Right lobe of liver (tissue), 6 donors: ENCODE results near the gene DMWD. TPM values are rescaled to one million over a fixed set of nuclear protein-coding genes. Genes with fewer than 3 reads are reported as not detected.

Experiments used
- ATAC-seq, 4 donors: fragments of 200-7000 bp; cut with Tn5 transposase; one replicate each; pipeline ENCODE4 v1.9.1; 2020; ENCODE audit warnings: mild to moderate bottlenecking in 4 of 4, moderate library complexity in 4 of 4
- DNase-seq, 3 donors: peaks; one replicate each; pipeline ENCODE4 v3.0.0-alpha.2; 2020
- H3K27ac ChIP-seq, 3 donors: fragments of 200-600 bp; one replicate each; pipeline ENCODE4 v1.8.0; 2022
- H3K27me3 ChIP-seq, 2 donors: fragments of 200-600 bp; one replicate each; pipeline ENCODE4 v1.8.0; 2022
- H3K36me3 ChIP-seq, 4 donors: fragments of 200-600 bp; sonication (generic) in 1 of 4; one replicate each; pipeline versions ENCODE4 v1.5.1 to v1.8.0; 2017 to 2022; ENCODE audit warnings: control low read depth in 1 of 4
- H3K4me1 ChIP-seq, 4 donors: fragments of 200-600 bp; sonication (generic) in 1 of 4; one replicate each; pipeline versions ENCODE4 v1.5.1 to v1.8.0; 2017 to 2022; ENCODE audit warnings: control low read depth in 1 of 4
- H3K4me3 ChIP-seq, 3 donors: fragments of 200-600 bp; one replicate each; pipeline ENCODE4 v1.8.0; 2022
- H3K9me3 ChIP-seq, 4 donors: fragments of 200-600 bp; sonication (generic) in 1 of 4; one replicate each; pipeline versions ENCODE4 v1.5.1 to v1.8.0; 2017 to 2022; ENCODE audit warnings: control low read depth in 1 of 4
- CTCF ChIP-seq, 4 donors: fragments of 200-600 bp in 3 of 4; fragments of 450-650 bp in 1 of 4; IDR thresholded peaks; one replicate each; pipeline versions ENCODE4 v1.5.1 to v1.8.0; 2016 to 2022; ENCODE audit warnings: antibody characterized with exemption in 4 of 4, mild to moderate bottlenecking in 2 of 4
- POLR2A ChIP-seq: fragments of 450-650 bp; IDR thresholded peaks from one replicate; pipeline ENCODE4 v1.6.1; 2017; ENCODE audit warnings: antibody characterized with exemption, mild to moderate bottlenecking
- WGBS: methylation state at CpG from one replicate; pipeline ENCODE4 v1.1.6; 2018; ENCODE audit warnings: low coverage, low lambda C conversion rate; ENCODE audit not compliant: insufficient coverage; ENCODE audit errors: missing lambda C conversion rate; 5-methylcytosine and 5-hydroxymethylcytosine counted together
- intact Hi-C, 2 donors: fragments of 100-400 bp; cut with DNase I; formaldehyde crosslinking; loops; one replicate each; pipeline versions ENCODE4 v1.11.2 to v1.14.1; 2022
- total RNA-seq, 6 experiments: library from RNA; depleted of rRNA in 2 of 6; stranded (reverse); fragments of >200 nt in 2 of 6; fragmentation: NEBNext Ultra II Directional in 3 of 6; extraction: Animal tissue kit (Norgen Biotek cat#: 25700) in 3 of 6; gene quantifications; one replicate each; pipeline versions ENCODE4 v1.1.0 to v1.2.4, GENCODE V29; 2016 to 2023
- donor health status: DM: no; HTN: yes; CAD: no.
- donor health status: DM: no; HTN: no; CAD: no.
- donor health status: DM: no; HTN: no; CAD: no.
- donor health status: DM: no; HTN: yes; CAD: no.
- donor health status: DM: no; HTN: yes; CAD: no.

The DMWD gene
- total RNA-seq, 6 experiments from 2014 or later = 8.3 to 14.3 (median 11.9) TPM

- no peak for TF ChIP-seq POLR2A
- no peak for TF ChIP-seq CTCF (IDR thresholded peaks at IDR 0.05)
- no peak for ATAC-seq
- no peak for DNase-seq
- no peaks in the 10 kb centered on the region for H3K9me3 ChIP-seq
- intact Hi-C loops = no loop called here
- no CpG with 5 or more reads among the region's 4 CpGs for WGBS
- H3K27me3 ChIP-seq = no peaks in the 10 kb centered on the region
- no peak overlapping the region for H3K27ac ChIP-seq
- H3K4me1 ChIP-seq = peaks cover 0 to 5% (median 0%) of the 10 kb centered on the region in 4 donors
- H3K36me3 ChIP-seq = no peaks in the 10 kb centered on the region
- H3K4me3 ChIP-seq = no peak overlapping the region
These were observed 8.5 kb downstream of the DMWD start for GRCh38 chr19:45784096-45784495.

- Histone ChIP-seq H3K36me3 (no peaks in the 10 kb centered on the region), H3K27me3 (no peaks in the 10 kb centered on the region), H3K9me3 (no peaks in the 10 kb centered on the region), H3K4me3 (no peak overlapping the region), H3K27ac (peak overlapping the region in 1 of 3 donors; percentile 33), H3K4me1 (peaks cover 0 to 5% (median 0%) of the 10 kb centered on the region in 4 donors)
- 90% methylated on average over 4 of the region's 26 CpGs for WGBS
- no peak for DNase-seq
- TF ChIP-seq CTCF (IDR thresholded peaks at IDR 0.05) = no peak
- ATAC-seq = no peak
- intact Hi-C loops = no loop called here
These were observed 9.5 kb downstream of the DMWD start for GRCh38 chr19:45782820-45783785.

- H3K4me1 ChIP-seq = peaks cover 0 to 5% (median 0%) of the 10 kb centered on the region in 4 donors
- TF ChIP-seq CTCF (IDR thresholded peaks at IDR 0.05) = no peak
- no peak for TF ChIP-seq POLR2A
- no peak for ATAC-seq
These were observed 10.4 kb downstream of the DMWD start, which contains the start of gene DMPK for GRCh38 chr19:45782162-45782691. Gene DMPK, minus strand, starts transcription at chr19:45782490. Its CDS starts 138 bp downstream, at chr19:45782352.

GRCh38 chr19:45781214-45782161 is 11.2 kb downstream of the DMWD start:
- H3K36me3 ChIP-seq = peaks cover 0 to 7% (median 0%) of the 10 kb centered on the region in 4 donors
- DNase-seq = peak in 1 of 3 donors; percentile 58
- H3K9me3 ChIP-seq = no peaks in the 10 kb centered on the region
- peak in 1 of 4 donors; percentile 17 for ATAC-seq
- peak overlapping the region in 1 of 3 donors; percentile 22 for H3K4me3 ChIP-seq
- H3K27me3 ChIP-seq = no peaks in the 10 kb centered on the region
- peaks cover 0 to 5% (median 0%) of the 10 kb centered on the region in 4 donors for H3K4me1 ChIP-seq
- 20% methylated on average over 1 of the region's 17 CpGs for WGBS
- intact Hi-C loops = no loop called here
- no peak overlapping the region for H3K27ac ChIP-seq
- TF ChIP-seq POLR2A = no peak
- no peak for TF ChIP-seq CTCF (IDR thresholded peaks at IDR 0.05)

More at GRCh38 chr19:45782162-45782691, 10.4 kb downstream of the DMWD start, which contains the start of gene DMPK:
- peaks cover 0 to 5% (median 0%) of the 10 kb centered on the region in 4 donors for H3K36me3 ChIP-seq
- peak within 1 kb of the TSS in 1 of 3 donors; percentile 22 for H3K4me3 ChIP-seq
- WGBS = 40% methylated on average over 1 of the region's 18 CpGs
- no peaks in the 10 kb centered on the region for H3K27me3 ChIP-seq
- H3K9me3 ChIP-seq = no peaks in the 10 kb centered on the region
- no peak for DNase-seq
- intact Hi-C loops = no loop called here
- H3K27ac ChIP-seq = peak within 1 kb of the TSS in 1 of 3 donors; percentile 33
